Stimulated activated CD8-positive, alpha-beta memory T cell treated with anti-CD3 and anti-CD28 coated beads, Interleukin-12 subunit alpha, Interleukin-12 subunit beta, amount 100 ng/mL, for 24 hours (primary cell): Measurements from ENCODE around the gene NUP62CL.
"Not testable (repeated sequence)": the region's sequence is repeated elsewhere in the genome, so short reads cannot be mapped to it uniquely, and the experiment has no call there.

Experiments
- DNase-seq: peaks from one replicate; pipeline ENCODE4 v3.0.0-alpha.2; 2020; ENCODE audit errors: extremely low read depth

Gene NUP62CL, protein sequence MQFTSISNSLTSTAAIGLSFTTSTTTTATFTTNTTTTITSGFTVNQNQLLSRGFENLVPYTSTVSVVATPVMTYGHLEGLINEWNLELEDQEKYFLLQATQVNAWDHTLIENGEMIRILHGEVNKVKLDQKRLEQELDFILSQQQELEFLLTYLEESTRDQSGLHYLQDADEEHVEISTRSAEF

DNA sequence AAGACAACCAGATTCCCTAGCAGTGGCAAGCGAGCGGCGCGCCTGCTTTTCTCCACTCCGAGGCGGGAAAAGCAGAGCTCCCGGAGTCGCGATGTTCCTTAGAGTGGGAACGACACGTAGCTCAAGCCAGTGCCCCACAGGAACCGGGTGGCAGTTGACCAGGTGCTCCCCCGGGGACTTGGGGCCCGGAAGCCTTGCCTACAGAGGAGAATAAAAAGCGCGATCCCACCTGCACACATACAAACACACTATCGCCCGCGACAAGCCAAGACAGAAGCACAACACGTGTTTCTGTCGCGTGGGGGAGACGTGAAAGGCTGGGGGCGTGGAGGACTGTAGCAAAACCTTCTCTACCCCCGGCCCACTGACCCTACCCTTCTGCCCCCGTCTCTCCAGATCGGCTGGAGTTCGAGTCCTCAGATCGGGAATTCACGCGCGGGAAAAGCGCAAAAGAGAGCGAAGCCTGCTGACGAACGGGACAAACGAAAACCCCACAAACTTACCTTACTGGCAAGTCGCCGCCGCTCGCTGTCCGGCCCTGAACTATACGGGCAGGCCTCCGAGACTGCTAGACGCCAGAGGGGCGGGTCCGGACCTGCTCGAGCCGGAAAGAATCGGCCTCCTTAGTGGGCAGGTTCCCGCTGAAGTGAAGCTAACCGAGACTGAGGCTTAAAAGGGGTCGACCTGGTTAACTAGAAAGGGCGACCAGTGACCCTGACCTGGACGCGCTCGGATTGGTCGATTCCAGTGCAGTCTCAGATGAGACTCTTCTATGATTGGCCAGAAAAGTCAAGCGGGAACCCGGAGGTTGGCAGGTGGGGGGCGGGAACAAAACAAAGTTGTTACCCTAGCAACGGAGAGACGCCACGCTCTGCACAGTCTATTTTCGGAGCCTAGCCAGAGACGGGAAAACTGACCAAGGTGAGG lies at the start of gene NUP62CL, which contains the start of gene DNAAF6:
NUP62CL (minus strand) TSS at position 664 of the 927 bp plus-strand sequence. CDS start 31,287 bp downstream, outside the sequence.
DNAAF6 (plus strand) TSS at position 842 of the 927 bp plus-strand sequence. CDS start 6,265 bp downstream, outside the sequence.
- DNase-seq: peak; percentile 22

- no peak for DNase-seq
These were observed 22.2 kb upstream of the NUP62CL start for GRCh38 chrX:107228486-107228819.

DNA sequence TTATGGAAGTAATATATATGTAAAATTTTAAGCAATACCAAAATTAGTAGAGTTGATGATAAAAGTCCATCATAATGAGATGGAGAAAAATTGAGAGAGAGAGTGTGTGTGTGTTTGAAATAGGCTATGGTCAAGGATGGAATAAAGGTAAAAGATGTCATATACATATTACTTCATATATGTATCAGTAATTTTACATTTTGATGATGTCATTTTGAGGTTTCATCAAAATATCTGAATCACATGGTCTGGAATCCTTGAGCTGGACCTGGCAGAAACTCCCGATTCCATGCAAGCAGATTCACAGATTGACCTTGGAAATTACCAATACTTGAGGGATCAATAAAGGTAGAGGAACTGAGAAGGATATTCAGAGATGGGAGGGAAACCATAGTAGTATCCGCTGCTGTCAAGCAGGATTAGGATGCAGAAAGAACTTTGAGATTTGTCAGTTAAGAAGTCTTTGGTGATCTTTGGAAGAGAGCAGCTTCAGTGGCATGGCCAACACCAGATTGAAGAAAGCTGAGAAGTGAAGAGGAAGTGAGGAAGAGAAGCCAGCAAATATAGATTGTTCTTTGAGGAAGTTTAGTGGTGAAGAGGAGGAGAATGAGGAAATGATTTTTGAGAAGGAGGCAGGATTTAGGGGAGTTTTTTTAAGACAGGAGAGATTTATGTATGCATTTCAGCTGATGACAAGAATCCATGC lies 21.7 kb upstream of the NUP62CL start:
- DNase-seq: no peak

DNA sequence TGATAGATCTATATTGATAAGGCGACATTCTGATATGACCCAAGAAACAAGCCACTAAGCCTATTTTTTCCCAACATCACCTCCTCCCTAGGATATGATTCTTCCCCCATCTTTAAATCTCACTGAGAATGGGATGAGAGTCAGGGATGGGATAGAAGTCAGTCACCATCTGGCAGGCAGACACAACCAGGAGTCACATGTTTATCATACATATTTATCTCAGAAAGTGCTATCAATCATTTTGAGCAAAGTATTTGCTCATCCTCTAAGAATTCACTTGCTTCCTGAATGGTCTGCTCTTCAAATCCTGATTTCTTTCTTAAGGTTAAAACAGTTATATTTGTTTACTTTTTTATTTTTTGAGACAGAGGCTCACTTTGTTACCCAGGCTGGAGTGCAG lies 20.5 kb upstream of the NUP62CL start:
- no peak for DNase-seq

- DNase-seq: no peak
These were observed 7.2 kb upstream of the NUP62CL start for GRCh38 chrX:107213477-107213876.

DNA sequence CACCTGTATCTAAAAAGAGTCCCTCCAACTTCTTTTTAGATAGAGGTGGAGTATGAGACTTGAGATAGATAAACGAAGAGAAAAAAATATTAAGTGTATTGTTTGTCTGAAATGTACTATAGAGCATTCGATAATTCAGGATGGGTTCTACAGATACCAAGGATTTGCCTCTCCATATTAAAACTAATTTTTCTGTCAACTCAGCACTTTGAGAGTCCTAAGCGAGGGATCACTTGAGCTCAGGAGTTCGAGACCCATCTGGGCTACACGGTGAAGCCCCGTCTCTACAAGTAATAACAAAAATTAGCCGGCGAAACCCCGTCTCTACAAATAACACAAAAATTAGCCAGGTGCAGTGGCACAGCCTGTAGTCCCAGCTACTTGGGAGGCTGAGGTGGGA lies 1.7 kb upstream of the NUP62CL start:
- no peak for DNase-seq

DNA sequence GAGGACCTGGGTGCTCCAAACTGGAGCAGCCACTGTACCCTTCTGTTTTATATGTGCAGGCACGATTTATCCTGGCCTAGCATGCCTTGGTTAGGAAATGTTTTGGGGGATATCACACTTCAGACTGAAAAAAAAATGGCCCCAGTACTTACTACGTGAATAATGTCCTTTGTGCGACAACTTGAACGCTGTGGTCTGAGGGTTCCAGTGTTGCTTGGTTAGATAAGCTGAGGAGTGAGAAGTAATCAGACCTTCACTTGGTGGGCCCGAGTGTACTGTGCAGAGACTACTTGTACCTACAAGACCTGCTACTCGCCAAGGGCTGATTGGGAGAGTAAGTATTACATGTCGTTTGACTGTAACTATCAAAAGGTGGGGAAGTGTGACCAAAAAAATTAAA lies 856 bp upstream of the NUP62CL start:
- DNase-seq: no peak

DNA sequence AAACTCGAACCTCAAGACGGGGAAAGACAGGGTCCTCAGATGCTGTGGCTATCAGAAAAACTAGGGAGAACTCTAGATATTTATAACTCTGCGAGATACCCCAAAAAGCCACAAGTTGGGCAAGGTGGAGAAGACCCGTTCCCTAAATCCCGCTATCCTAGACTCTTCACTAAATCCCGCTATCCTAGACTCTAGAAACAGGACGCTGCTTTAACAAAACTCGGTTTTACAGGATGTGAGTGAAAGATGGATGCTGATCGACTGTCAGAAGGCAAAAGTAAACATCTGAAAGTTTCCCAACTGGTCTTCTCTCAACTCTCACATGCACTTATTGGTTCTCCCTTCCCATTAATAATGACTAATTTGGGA lies 448 bp upstream of the NUP62CL start:
- no peak for DNase-seq

DNA sequence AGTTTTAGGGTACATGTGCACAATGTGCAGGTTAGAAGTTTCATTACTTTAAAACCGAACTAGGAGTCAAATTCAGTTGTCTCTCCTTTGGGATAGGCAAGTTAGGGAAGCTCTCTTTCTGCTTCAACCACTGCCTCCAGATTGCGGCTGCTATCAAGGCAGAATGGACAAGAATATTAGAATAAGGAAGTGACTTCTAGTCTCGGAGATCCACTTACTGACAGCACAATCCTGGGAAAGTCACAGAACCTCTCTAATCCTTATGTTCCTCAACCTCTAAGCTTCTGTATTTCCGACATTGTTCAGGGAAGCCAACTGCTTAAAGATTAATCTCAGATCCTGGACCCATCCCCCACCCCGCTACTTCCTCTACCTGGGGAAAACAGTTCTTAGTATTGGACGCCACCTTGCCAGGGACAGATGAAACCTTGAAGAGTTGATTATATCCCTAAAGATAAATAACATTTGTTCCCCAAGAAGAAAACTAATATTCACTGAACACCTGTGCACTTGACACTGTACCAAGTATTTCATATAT lies 2.1 kb downstream of the NUP62CL start:
- DNase-seq: no peak

DNA sequence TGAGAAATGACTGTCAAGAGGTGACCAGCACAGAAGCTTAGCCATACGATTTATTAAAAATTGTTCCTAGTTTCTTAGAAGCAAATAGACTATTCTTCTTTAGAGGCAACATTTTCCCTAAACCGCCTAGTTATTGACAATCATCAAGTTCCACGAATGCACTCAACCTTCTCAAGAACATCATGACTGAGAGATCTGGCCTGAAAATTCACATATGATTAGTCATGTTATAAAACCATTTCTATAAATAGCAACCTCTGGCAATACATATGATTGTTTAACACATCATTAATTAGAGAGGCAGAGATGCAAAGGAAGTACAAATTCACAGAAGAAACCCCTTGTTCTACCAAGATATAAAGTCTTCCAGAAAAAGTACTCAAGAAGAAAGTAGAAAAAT lies 6.7 kb downstream of the NUP62CL start:
- no peak for DNase-seq

- DNase-seq: not testable (repeated sequence)
These were observed 8.2 kb downstream of the NUP62CL start for GRCh38 chrX:107198074-107198473.

DNA sequence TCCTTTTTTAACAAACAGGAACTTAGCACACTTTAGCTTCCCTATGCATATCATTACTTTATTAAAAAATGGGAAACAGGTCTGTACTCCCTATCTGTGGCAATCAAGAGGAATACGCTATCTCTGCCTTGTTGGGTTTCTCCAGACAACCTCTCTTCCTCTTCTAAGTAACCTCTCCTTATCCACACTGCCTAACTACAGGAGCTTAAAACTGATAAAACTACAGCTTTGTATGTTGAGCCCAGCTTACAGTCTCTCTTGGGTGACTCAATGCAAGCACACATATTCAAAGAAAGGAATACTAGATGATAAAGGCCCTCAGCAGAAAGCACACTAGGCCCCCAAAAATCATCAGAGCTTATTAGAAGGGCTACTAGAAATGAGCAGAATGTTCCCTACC lies 8.9 kb downstream of the NUP62CL start:
- no peak for DNase-seq

GRCh38 chrX:107171369-107172102 lies 34.7 kb downstream of the NUP62CL start:
- no peak for DNase-seq

- DNase-seq: no peak
These were observed 37.5 kb downstream of the NUP62CL start for GRCh38 chrX:107168712-107169111.

GRCh38 chrX:107168257-107168656 lies 38.0 kb downstream of the NUP62CL start:
- DNase-seq: no peak

DNA sequence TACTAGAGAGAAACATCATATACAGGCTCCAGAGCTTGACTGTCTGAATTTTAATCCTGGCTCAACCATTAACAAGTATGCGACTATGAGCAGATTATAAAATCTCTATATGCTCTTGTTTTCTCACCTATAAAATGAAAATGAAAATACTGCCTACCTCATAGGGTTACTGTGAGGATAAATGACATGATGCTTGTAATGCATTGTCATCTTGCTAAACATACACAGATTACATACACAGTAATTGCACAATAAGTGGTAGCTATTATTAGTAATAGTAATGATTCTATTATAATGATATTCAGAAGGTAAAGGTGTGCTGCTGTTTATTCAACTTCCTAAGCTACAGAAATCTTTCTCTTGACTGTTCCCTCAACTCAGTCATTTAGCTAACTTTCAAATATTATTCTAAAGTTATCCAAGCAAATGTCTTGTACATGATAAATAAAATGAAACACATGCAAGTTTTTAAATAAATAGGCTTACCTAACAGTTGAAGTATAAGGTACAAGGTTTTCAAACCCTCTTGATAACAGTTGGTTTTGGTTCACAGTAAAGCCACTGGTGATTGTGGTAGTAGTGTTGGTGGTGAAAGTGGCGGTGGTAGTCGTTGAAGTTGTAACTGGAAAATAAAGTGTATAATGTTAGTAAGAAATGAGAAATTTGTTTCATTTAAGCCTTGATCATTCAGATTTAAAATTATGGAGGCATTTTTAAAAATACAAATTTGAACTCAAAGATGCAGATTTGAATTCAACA lies 38.9 kb downstream of the NUP62CL start:
- DNase-seq: no peak

GRCh38 chrX:107157618-107158017 lies 48.6 kb downstream of the NUP62CL start:
- not testable (repeated sequence) for DNase-seq

GRCh38 chrX:107155621-107156430 lies 50.4 kb downstream of the NUP62CL start:
- DNase-seq: not testable (repeated sequence)

GRCh38 chrX:107154787-107155620 lies 51.2 kb downstream of the NUP62CL start:
- no peak for DNase-seq
